Bronchial epithelial cell (primary cell): ENCODE data around the gene ZNF630. TPM values are rescaled to one million over a fixed set of nuclear protein-coding genes. Genes with fewer than 3 reads are reported as not detected.

ENCODE experiments used
- DNase-seq: peaks from one replicate; pipeline ENCODE4 v3.0.0-alpha.2; 2010; ENCODE audit warnings: low read depth
- FAIRE-seq: peaks from 2 replicates; lab custom pipeline; 2011; peaks lifted over from hg19 to GRCh38; lab: Jason Lieb, UNC
- H3K27me3 ChIP-seq: 2 replicates; pipeline ENCODE4 v1.5.1; 2011; ENCODE audit warnings: low read length; ENCODE audit not compliant: control insufficient read depth, insufficient read depth
- H3K36me3 ChIP-seq: 2 replicates; pipeline ENCODE4 v1.5.1; 2011; ENCODE audit warnings: low read length; ENCODE audit not compliant: control insufficient read depth, insufficient read depth
- H3K4me3 ChIP-seq: 2 replicates; pipeline ENCODE4 v1.5.1; 2011; ENCODE audit warnings: mild to moderate bottlenecking, low read depth, low read length, control low read depth
- total RNA-seq: library from RNA; depleted of rRNA; stranded (reverse); fragments of >200 nt; gene quantifications from 2 replicates; pipeline ENCODE4 v1.2.1, GENCODE V29; 2014
- TF ChIP-seq, protein P1 (sequence below): IDR thresholded peaks from 2 replicates; pipeline ENCODE4 v1.5.1; 2011; ENCODE audit warnings: mild to moderate bottlenecking, moderate library complexity, low read length, control low read depth, inconsistent platforms; ENCODE audit not compliant: insufficient read depth, severe bottlenecking

ZNF630 gene
- total RNA-seq, 1 donor from 2014 or later: 1.8 TPM

DNA sequence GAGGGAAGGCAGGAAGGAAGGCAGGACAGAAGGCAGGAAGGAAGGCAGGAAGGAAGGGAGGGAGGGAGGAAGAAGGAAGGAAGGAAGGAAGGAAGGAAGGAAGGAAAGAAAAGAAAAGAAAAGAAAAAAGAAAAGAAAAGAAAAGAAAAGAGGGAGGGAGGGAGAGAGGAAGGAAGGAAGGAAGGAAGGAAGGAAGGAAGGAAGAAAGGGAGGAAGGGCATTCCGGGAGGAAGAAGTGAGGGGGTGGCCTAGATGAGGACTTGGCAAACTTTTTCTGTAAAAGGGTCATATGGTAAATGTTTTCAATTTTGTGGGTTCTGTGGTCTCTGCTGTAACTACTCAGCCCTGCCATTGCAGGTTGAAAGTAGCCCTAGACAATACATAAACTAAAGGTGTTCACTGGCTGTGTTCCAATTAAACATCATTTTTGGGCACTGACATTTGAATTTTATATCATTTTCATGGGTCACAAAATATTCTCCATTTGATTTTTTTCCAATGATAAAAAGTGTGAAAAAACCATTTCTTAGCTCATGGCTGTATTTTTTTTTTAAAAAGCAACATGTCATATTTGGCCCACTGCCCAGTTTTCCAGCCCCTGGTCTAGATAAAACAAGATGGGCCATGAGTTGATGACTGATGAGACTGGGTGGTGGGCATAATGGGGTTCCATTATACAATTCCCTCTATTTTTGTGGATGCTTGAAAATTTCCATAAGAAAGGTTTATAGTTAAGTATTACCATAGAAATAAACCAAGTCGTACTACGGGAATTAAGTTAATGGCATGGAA is 3.1 kb downstream of the ZNF630 start:
- no peaks in the 10 kb centered on the region for H3K36me3 ChIP-seq
- TF ChIP-seq, protein P1, sequence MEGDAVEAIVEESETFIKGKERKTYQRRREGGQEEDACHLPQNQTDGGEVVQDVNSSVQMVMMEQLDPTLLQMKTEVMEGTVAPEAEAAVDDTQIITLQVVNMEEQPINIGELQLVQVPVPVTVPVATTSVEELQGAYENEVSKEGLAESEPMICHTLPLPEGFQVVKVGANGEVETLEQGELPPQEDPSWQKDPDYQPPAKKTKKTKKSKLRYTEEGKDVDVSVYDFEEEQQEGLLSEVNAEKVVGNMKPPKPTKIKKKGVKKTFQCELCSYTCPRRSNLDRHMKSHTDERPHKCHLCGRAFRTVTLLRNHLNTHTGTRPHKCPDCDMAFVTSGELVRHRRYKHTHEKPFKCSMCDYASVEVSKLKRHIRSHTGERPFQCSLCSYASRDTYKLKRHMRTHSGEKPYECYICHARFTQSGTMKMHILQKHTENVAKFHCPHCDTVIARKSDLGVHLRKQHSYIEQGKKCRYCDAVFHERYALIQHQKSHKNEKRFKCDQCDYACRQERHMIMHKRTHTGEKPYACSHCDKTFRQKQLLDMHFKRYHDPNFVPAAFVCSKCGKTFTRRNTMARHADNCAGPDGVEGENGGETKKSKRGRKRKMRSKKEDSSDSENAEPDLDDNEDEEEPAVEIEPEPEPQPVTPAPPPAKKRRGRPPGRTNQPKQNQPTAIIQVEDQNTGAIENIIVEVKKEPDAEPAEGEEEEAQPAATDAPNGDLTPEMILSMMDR: no peak
- no peak for FAIRE-seq

DNA sequence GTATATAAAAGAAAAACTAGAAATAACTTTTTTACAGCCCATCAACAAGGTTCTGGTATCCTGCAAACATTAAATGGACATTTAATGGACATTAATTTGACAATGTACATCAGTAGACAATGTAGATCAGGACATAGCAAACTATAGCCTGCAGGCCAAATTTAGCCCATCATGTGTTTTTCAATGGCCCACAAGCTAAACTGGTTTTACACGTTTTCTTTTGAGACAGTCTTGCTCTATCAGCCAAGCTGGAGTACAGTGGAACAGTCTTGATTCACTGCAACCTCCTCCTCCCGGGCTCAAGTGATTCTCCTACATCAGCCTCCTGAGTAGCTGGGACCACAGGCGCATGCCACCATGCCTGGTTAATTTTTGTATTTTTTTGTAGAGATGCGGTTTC is 7.2 kb downstream of the ZNF630 start:
- H3K36me3 ChIP-seq: peaks cover 6% of the 10 kb centered on the region
- no peak overlapping the region for H3K4me3 ChIP-seq
- no peaks in the 10 kb centered on the region for H3K27me3 ChIP-seq
- TF ChIP-seq, protein P1: no peak
- FAIRE-seq (no peak), DNase-seq (peak; percentile 0)

More for the DNA sequence above, 3.1 kb downstream of the ZNF630 start:
- DNase-seq: no peak
- H3K4me3 ChIP-seq: no peak overlapping the region
- no peaks in the 10 kb centered on the region for H3K27me3 ChIP-seq

DNA sequence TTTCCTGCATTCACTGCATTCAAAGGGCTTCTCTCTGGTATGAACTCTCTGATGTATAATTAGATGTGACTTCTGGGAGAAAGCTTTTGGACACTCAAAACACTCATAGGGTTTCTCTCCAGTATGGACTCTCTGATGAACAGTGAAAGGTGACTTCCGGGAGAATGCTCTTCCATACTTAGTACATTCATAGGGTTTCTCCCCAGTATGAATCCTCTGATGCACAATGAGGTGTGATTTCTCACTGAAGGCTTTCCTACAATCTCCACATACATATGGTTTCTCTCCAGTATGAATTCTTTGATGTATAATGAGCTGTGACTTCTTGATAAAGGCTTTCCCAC is 12.2 kb downstream of the ZNF630 start:
- TF ChIP-seq, protein P1: no peak
- no peak for DNase-seq
- Histone ChIP-seq H3K4me3 (no peak overlapping the region), H3K36me3 (peaks cover 8% of the 10 kb centered on the region), H3K27me3 (no peaks in the 10 kb centered on the region)
- no peak for FAIRE-seq

DNA sequence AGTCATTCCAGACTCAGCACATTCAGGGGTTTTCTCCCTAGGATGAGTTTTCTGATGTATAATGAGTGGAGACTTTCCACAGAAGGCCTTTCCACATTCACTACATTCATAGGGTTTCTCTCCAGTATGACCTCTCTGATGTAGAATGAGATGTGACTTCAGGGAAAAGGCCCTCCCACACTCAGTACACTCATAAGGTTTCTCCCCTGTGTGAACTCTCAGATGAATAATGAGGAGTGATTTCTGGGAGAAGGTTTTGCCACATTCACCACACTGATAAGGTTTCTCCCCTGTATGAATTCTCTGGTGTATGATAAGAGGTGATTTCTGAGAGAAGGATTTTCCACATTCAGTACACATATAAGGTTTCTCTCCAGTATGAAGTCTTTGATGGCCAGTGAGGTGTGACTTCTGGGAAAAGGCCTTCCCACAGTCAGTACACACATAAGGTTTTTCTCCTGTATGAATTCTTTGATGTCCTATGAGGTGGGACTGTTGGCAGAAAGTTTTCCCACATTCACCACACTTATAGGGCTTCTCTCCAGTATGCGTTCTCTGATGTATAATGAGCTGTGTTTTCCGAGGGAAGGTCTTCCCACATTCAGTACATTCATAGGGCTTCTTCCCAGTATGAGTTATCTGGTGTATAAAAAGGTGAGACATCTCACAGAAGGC is 12.7 kb downstream of the ZNF630 start:
- Histone ChIP-seq H3K36me3 (peaks cover 8% of the 10 kb centered on the region), H3K4me3 (no peak overlapping the region), H3K27me3 (no peaks in the 10 kb centered on the region)
- no peak for DNase-seq
- no peak for FAIRE-seq
- TF ChIP-seq, protein P1: no peak

DNA sequence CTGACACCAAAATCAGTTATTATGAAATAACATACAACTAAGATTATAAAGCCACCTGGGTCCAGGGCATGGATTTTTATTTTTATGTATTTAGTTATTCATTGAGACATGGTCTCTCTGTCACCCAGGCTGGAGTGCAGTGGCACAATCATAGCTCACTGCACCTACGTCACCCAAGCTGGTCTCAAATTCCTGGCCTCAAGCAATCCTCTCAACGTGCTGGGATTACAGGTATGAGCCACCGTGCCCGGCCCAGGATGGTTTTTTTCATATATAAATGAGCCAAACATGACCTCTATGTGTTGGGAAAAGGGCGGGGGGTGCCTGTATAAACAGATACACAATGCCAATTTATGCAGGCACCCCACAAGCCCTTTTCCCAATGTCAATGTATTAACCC is 24.6 kb downstream of the ZNF630 start:
- no peaks in the 10 kb centered on the region for H3K27me3 ChIP-seq
- DNase-seq: peak; percentile 35
- no peak overlapping the region for H3K4me3 ChIP-seq
- TF ChIP-seq, protein P1: no peak
- no peaks in the 10 kb centered on the region for H3K36me3 ChIP-seq
- FAIRE-seq: no peak
